ENCODE results near the gene IL13RA1.

The IL13RA1 gene

GRCh38 chrX:118773782-118774181 is 46.4 kb downstream of the IL13RA1 start:
- TF ChIP-seq TSHZ1 (tag by site-specific recombination; IDR thresholded peaks at IDR 0.05; ENCODE audit: borderline replicate concordance) (no peak), PRDM6 (tag by site-specific recombination; IDR thresholded peaks at IDR 0.05) (no peak), MZF1 (tag by site-specific recombination; IDR thresholded peaks at IDR 0.05; ENCODE audit: borderline replicate concordance) (no peak), ZBTB11 (tag by site-specific recombination; conservative IDR thresholded peaks at IDR 0.05; ENCODE audit: low read depth) (no peak)
- H3K4me1 ChIP-seq (ENCODE audit: control insufficient read depth, insufficient read depth, low read length) = no peaks in the 10 kb centered on the region
- H3K9me3 ChIP-seq (ENCODE audit: control insufficient read depth, insufficient read depth, low read depth, low read length) = no peaks in the 10 kb centered on the region
- ChIA-PET POLR2A (no interaction called here), CTCF (interaction anchor here (0.6 to 2.7 kb wide), 2 partner anchors 11 to 34 kb away, joined by 7 to 9 read pairs; no protein-coding TSS in a partner anchor)
- peaks cover 0 to 12% of the 10 kb centered on the region in 2 experiments; a peak in 1 of 3 replicates for H3K36me3 ChIP-seq (ENCODE audit: control insufficient read depth in 2 of 2, insufficient read depth in 1 of 2, low read length in 2 of 2)
- no peak overlapping the region for H3K27ac ChIP-seq (ENCODE audit: extremely low read depth, low read depth, low read length)
- no peak overlapping the region for H3K4me3 ChIP-seq (ENCODE audit: low read depth, low read length)

- Histone ChIP-seq H3K36me3 (ENCODE audit: control insufficient read depth in 2 of 2, insufficient read depth in 1 of 2, low read length in 2 of 2) (no peaks in the 10 kb centered on the region), H3K4me3 (ENCODE audit: low read depth, low read length) (no peak overlapping the region), H3K27ac (ENCODE audit: extremely low read depth, low read depth, low read length) (no peak overlapping the region), H3K4me1 (ENCODE audit: control insufficient read depth, insufficient read depth, low read length) (no peaks in the 10 kb centered on the region), H3K9me3 (ENCODE audit: control insufficient read depth, insufficient read depth, low read depth, low read length) (no peaks in the 10 kb centered on the region)
- ChIA-PET CTCF (interaction anchor here (0.8 to 1.7 kb wide), 2 partner anchors 28 to 287 kb away, joined by 3 to 4 read pairs; no protein-coding TSS in a partner anchor), POLR2A (no interaction called here)
- TF ChIP-seq ZFP3 (tag by site-specific recombination; IDR thresholded peaks at IDR 0.05; ENCODE audit: low read depth) = no peak
- TF ChIP-seq ZNF514 (tag by site-specific recombination; IDR thresholded peaks at IDR 0.05) = no peak
- no peak for TF ChIP-seq ZSCAN18 (tag by site-specific recombination; IDR thresholded peaks at IDR 0.05)
- no peak for TF ChIP-seq ZNF544 (tag by site-specific recombination; IDR thresholded peaks at IDR 0.05)
- no peak for TF ChIP-seq FEZF1 (tag by site-specific recombination; IDR thresholded peaks at IDR 0.05)
- no peak for TF ChIP-seq ZBTB11 (tag by site-specific recombination; conservative IDR thresholded peaks at IDR 0.05; ENCODE audit: low read depth)
- no peak for TF ChIP-seq ZNF112 (tag by site-specific recombination; IDR thresholded peaks at IDR 0.05)
- TF ChIP-seq IKZF3 (tag by site-specific recombination; IDR thresholded peaks at IDR 0.05) = no peak
- TF ChIP-seq ZNF341 (tag by site-specific recombination; IDR thresholded peaks at IDR 0.05; ENCODE audit: low read depth) = no peak
Observed at GRCh38 chrX:118779581-118779980, 52.2 kb downstream of the IL13RA1 start.

Data from HEK293 (cell line).